HEK293 (cell line): ENCODE measurements around the gene GLRX.

Source experiments
- CTCF ChIA-PET: fragments of 350-600 bp; formaldehyde crosslinking; extraction: SDS; loops from one replicate; lab custom pipeline; 2021; ENCODE audit warnings: antibody characterized with exemption; lab: Yijun Ruan, JAX
- POLR2A ChIA-PET: fragments of 300-600 bp; formaldehyde crosslinking; extraction: SDS; loops from one replicate; lab custom pipeline; 2020; ENCODE audit warnings: antibody characterized with exemption, inconsistent platforms; lab: Yijun Ruan, JAX
- H3K27ac ChIP-seq: fragments of 200-500 bp; sonication (Bioruptor generic); 2 replicates; pipeline ENCODE4 v1.5.1; 2014; ENCODE audit warnings: low read depth, low read length, control low read depth, inconsistent platforms; ENCODE audit errors: extremely low read depth
- H3K36me3 ChIP-seq, 2 experiments: fragments of 200-500 bp in 1 of 2; sonication (Bioruptor generic) in 1 of 2; 1 replicate in 1 of 2; 2 replicates in 1 of 2; pipeline ENCODE4 v1.5.1; 2014 to 2017; ENCODE audit warnings: inconsistent platforms in 2 of 2, low read length in 2 of 2; ENCODE audit not compliant: control insufficient read depth in 2 of 2, insufficient read depth in 1 of 2
- H3K4me1 ChIP-seq: fragments of 200-500 bp; sonication (Bioruptor generic); 2 replicates; pipeline ENCODE4 v1.5.1; 2014; ENCODE audit warnings: mild to moderate bottlenecking, low read length, inconsistent platforms; ENCODE audit not compliant: control insufficient read depth, insufficient read depth
- H3K4me3 ChIP-seq: 2 replicates; pipeline ENCODE4 v1.5.1; 2011; ENCODE audit warnings: low read depth, mild to moderate bottlenecking, control low read depth, low read length, moderate library complexity
- H3K9me3 ChIP-seq: fragments of 200-500 bp; sonication (Bioruptor generic); 2 replicates; pipeline ENCODE4 v1.5.1; 2014; ENCODE audit warnings: low read depth, low read length, inconsistent platforms; ENCODE audit not compliant: control insufficient read depth, insufficient read depth
- BCL11B ChIP-seq: fragments of 450-650 bp; formaldehyde crosslinking; IDR thresholded peaks from 2 replicates; pipeline ENCODE4 v1.5.1; 2016; ENCODE audit warnings: low read depth, missing biosample characterization, missing genetic modification characterization
- MYNN ChIP-seq: fragments of 450-650 bp; formaldehyde crosslinking; IDR thresholded peaks from 2 replicates; pipeline ENCODE4 v1.5.1; 2016; ENCODE audit warnings: missing biosample characterization, missing genetic modification characterization, borderline replicate concordance
- ZBTB10 ChIP-seq: fragments of 450-650 bp; formaldehyde crosslinking; IDR thresholded peaks from 2 replicates; pipeline ENCODE4 v1.5.1; 2016; ENCODE audit warnings: missing biosample characterization, missing genetic modification characterization
- ZNF148 ChIP-seq: fragments of 450-650 bp; formaldehyde crosslinking; IDR thresholded peaks from 2 replicates; pipeline ENCODE4 v1.5.0; 2017; ENCODE audit warnings: missing biosample characterization, missing genetic modification characterization, borderline replicate concordance
- ZNF16 ChIP-seq: fragments of 450-650 bp; formaldehyde crosslinking; IDR thresholded peaks from 2 replicates; pipeline ENCODE4 v1.5.1; 2016; ENCODE audit warnings: low read depth, missing biosample characterization, missing genetic modification characterization
- ZNF202 ChIP-seq: fragments of 450-650 bp; formaldehyde crosslinking; IDR thresholded peaks from 2 replicates; pipeline ENCODE4 v1.5.1; 2016; ENCODE audit warnings: missing biosample characterization, missing genetic modification characterization, borderline replicate concordance
- ZNF280C ChIP-seq: fragments of 450-650 bp; formaldehyde crosslinking; IDR thresholded peaks from 2 replicates; pipeline ENCODE4 v1.5.1; 2016; ENCODE audit warnings: missing biosample characterization, missing genetic modification characterization
- ZNF350 ChIP-seq: fragments of 450-650 bp; formaldehyde crosslinking; IDR thresholded peaks from 2 replicates; pipeline ENCODE4 v1.5.0; 2017; ENCODE audit warnings: missing biosample characterization, mild to moderate bottlenecking, missing genetic modification characterization
- ZNF449 ChIP-seq: fragments of 450-650 bp; formaldehyde crosslinking; IDR thresholded peaks from 2 replicates; pipeline ENCODE4 v1.5.1; 2017; ENCODE audit warnings: missing biosample characterization, mild to moderate bottlenecking, missing genetic modification characterization, moderate library complexity
- ZNF501 ChIP-seq: fragments of 450-650 bp; formaldehyde crosslinking; IDR thresholded peaks from 2 replicates; pipeline ENCODE4 v1.5.1; 2016; ENCODE audit warnings: missing biosample characterization, missing genetic modification characterization
- ZNF513 ChIP-seq: fragments of 450-650 bp; IDR thresholded peaks from 2 replicates; pipeline ENCODE4 v1.5.1; 2018; ENCODE audit warnings: missing biosample characterization, missing genetic modification characterization
- ZNF514 ChIP-seq: fragments of 450-650 bp; formaldehyde crosslinking; IDR thresholded peaks from 2 replicates; pipeline ENCODE4 v1.5.1; 2016; ENCODE audit warnings: missing biosample characterization, missing genetic modification characterization
- ZNF549 ChIP-seq: fragments of 450-650 bp; IDR thresholded peaks from 2 replicates; pipeline ENCODE4 v1.5.1; 2018; ENCODE audit warnings: missing biosample characterization, missing genetic modification characterization, mild to moderate bottlenecking, inconsistent platforms, moderate library complexity
- ZNF558 ChIP-seq: fragments of 450-650 bp; formaldehyde crosslinking; IDR thresholded peaks from 2 replicates; pipeline ENCODE4 v1.5.1; 2016; ENCODE audit warnings: missing biosample characterization, missing genetic modification characterization
- ZNF571 ChIP-seq: fragments of 450-650 bp; formaldehyde crosslinking; IDR thresholded peaks from 2 replicates; pipeline ENCODE4 v1.5.0; 2017; ENCODE audit warnings: missing biosample characterization, missing genetic modification characterization
- ZNF600 ChIP-seq: fragments of 450-650 bp; formaldehyde crosslinking; IDR thresholded peaks from 2 replicates; pipeline ENCODE4 v1.5.1; 2016; ENCODE audit warnings: missing biosample characterization, missing genetic modification characterization
- ZNF654 ChIP-seq: fragments of 450-650 bp; formaldehyde crosslinking; IDR thresholded peaks from 2 replicates; pipeline ENCODE4 v1.5.1; 2016; ENCODE audit warnings: low read depth, missing biosample characterization, missing genetic modification characterization
- ZNF707 ChIP-seq: fragments of 450-650 bp; formaldehyde crosslinking; IDR thresholded peaks from 2 replicates; pipeline ENCODE4 v1.5.1; 2016; ENCODE audit warnings: missing biosample characterization, missing genetic modification characterization
- ZNF768 ChIP-seq: fragments of 450-650 bp; formaldehyde crosslinking; IDR thresholded peaks from 2 replicates; pipeline ENCODE4 v1.5.1; 2018; ENCODE audit warnings: missing biosample characterization, mild to moderate bottlenecking, missing genetic modification characterization
- ZNF777 ChIP-seq: fragments of 450-650 bp; formaldehyde crosslinking; IDR thresholded peaks from 2 replicates; pipeline ENCODE4 v1.5.1; 2017; ENCODE audit warnings: missing biosample characterization, missing genetic modification characterization, borderline replicate concordance
- ZNF792 ChIP-seq: fragments of 450-650 bp; formaldehyde crosslinking; IDR thresholded peaks from 2 replicates; pipeline ENCODE4 v1.5.1; 2016; ENCODE audit warnings: missing biosample characterization, missing genetic modification characterization

The GLRX gene

GRCh38 chr5:95816776-95817175, 5.8 kb downstream of the GLRX start (continued):
- TF ChIP-seq ZBTB10 (tag by site-specific recombination) (no peak), ZNF777 (tag by site-specific recombination) (no peak), ZNF350 (no peak)
- TF ChIP-seq, all 188 proteins: peak for 0

GRCh38 chr5:95816341-95816740, 6.2 kb downstream of the GLRX start:
- H3K27ac ChIP-seq, result no peak overlapping the region
- POLR2A ChIA-PET, result interaction anchor here (2.9 kb wide), 1 partner anchor 170 kb away, joined by 6 read pairs; the partner anchor contains the start of gene RFESD
- H3K9me3 ChIP-seq, result no peaks in the 10 kb centered on the region
- CTCF ChIA-PET, result interaction anchor here (0.5 to 1.0 kb wide), 2 partner anchors 35 to 829 kb away, joined by 3 to 6 read pairs; no protein-coding TSS in a partner anchor
- H3K36me3 ChIP-seq, result peaks cover 0 to 32% of the 10 kb centered on the region in 2 experiments; a peak in 1 of 3 replicates
- no peaks in the 10 kb centered on the region for H3K4me1 ChIP-seq
- TF ChIP-seq ZNF558 (tag by site-specific recombination) (no peak), ZNF768 (no peak), ZNF513 (tag by site-specific recombination) (no peak), ZNF792 (no peak), ZNF549 (tag by site-specific recombination) (no peak), ZNF600 (no peak), MYNN (tag by site-specific recombination) (no peak), ZNF280C (no peak)
- H3K4me3 ChIP-seq, result no peak overlapping the region

GRCh38 chr5:95815155-95815729, 7.3 kb downstream of the GLRX start:
- Histone ChIP-seq H3K36me3 (peaks cover 0 to 32% of the 10 kb centered on the region in 2 experiments; a peak in 1 of 3 replicates), H3K27ac (no peak overlapping the region)
- POLR2A ChIA-PET, result interaction anchor here (0.6 kb wide), 1 partner anchor 45 kb away, joined by 4 read pairs; no protein-coding TSS in a partner anchor

More at GRCh38 chr5:95815155-95815729, 7.3 kb downstream of the GLRX start:
- Histone ChIP-seq H3K4me3 (no peak overlapping the region), H3K9me3 (no peaks in the 10 kb centered on the region), H3K4me1 (no peaks in the 10 kb centered on the region)
- CTCF ChIA-PET, result interaction anchor here (0.7 to 1.1 kb wide), 3 partner anchors 34 to 171 kb away, joined by 3 to 6 read pairs (median 3); no protein-coding TSS in a partner anchor
- TF ChIP-seq ZNF16 (tag by site-specific recombination) (no peak), ZNF202 (tag by site-specific recombination) (no peak), BCL11B (no peak), ZNF571 (tag by site-specific recombination) (no peak), ZNF514 (tag by site-specific recombination) (no peak), ZNF707 (tag by site-specific recombination) (no peak), ZNF449 (tag by site-specific recombination) (no peak), ZNF654 (tag by site-specific recombination) (no peak), ZNF501 (no peak), ZNF148 (tag by site-specific recombination) (no peak), MYNN (tag by site-specific recombination) (no peak)
- TF ChIP-seq, all 188 proteins: peak for 0
